ENCODE data around the gene CDH7. TPM values are rescaled to one million over a fixed set of nuclear protein-coding genes. Genes with fewer than 3 reads are reported as not detected.

Gene CDH7
- total RNA-seq, 1 experiment from 2014 or later, result not detected

GRCh38 chr18:65876310-65876709 lies 125.5 kb downstream of the CDH7 start:
- no peak for DNase-seq (ENCODE audit: low spot score)
- in situ Hi-C loops (cut with HindIII; ENCODE audit: low sequenced_read_pairs), result no loop called here

GRCh38 chr18:65897292-65897691 lies 146.5 kb downstream of the CDH7 start:
- in situ Hi-C loops (cut with HindIII; ENCODE audit: low sequenced_read_pairs), result no loop called here
- no peak for DNase-seq (ENCODE audit: low spot score)

- DNase-seq (ENCODE audit: low spot score), result no peak
- in situ Hi-C loops (cut with HindIII; ENCODE audit: low sequenced_read_pairs), result no loop called here
These were observed 150.7 kb downstream of the CDH7 start for GRCh38 chr18:65901522-65901921.

- in situ Hi-C loops (cut with HindIII; ENCODE audit: low sequenced_read_pairs), result no loop called here
- no peak for DNase-seq (ENCODE audit: low spot score)
These were observed 155.8 kb downstream of the CDH7 start for GRCh38 chr18:65906621-65907034.

GRCh38 chr18:65907281-65907680 lies 156.5 kb downstream of the CDH7 start:
- in situ Hi-C loops (cut with HindIII; ENCODE audit: low sequenced_read_pairs), result no loop called here
- DNase-seq (ENCODE audit: low spot score), result no peak

- in situ Hi-C loops (cut with HindIII; ENCODE audit: low sequenced_read_pairs), result no loop called here
- no peak for DNase-seq (ENCODE audit: low spot score)
These were observed 168.2 kb downstream of the CDH7 start for GRCh38 chr18:65919018-65919417.

- in situ Hi-C loops (cut with HindIII; ENCODE audit: low sequenced_read_pairs), result no loop called here
- no peak for DNase-seq (ENCODE audit: low spot score)
These were observed 168.9 kb downstream of the CDH7 start for GRCh38 chr18:65919663-65920062.

GRCh38 chr18:65922103-65922502 lies 171.3 kb downstream of the CDH7 start:
- in situ Hi-C loops (cut with HindIII; ENCODE audit: low sequenced_read_pairs), result no loop called here
- no peak for DNase-seq (ENCODE audit: low spot score)

- no peak for DNase-seq (ENCODE audit: low spot score)
- in situ Hi-C loops (cut with HindIII; ENCODE audit: low sequenced_read_pairs), result no loop called here
These were observed 174.1 kb downstream of the CDH7 start for GRCh38 chr18:65924904-65925303.

GRCh38 chr18:65934874-65935273 lies 184.1 kb downstream of the CDH7 start:
- no peak for DNase-seq (ENCODE audit: low spot score)
- in situ Hi-C loops (cut with HindIII; ENCODE audit: low sequenced_read_pairs), result no loop called here

- DNase-seq (ENCODE audit: low spot score), result no peak
- in situ Hi-C loops (cut with HindIII; ENCODE audit: low sequenced_read_pairs), result no loop called here
These were observed 185.9 kb downstream of the CDH7 start for GRCh38 chr18:65936678-65937077.

GRCh38 chr18:65937180-65937579 lies 186.4 kb downstream of the CDH7 start:
- DNase-seq (ENCODE audit: low spot score), result no peak
- in situ Hi-C loops (cut with HindIII; ENCODE audit: low sequenced_read_pairs), result no loop called here

GRCh38 chr18:65938592-65939372 lies 188.0 kb downstream of the CDH7 start:
- in situ Hi-C loops (cut with HindIII; ENCODE audit: low sequenced_read_pairs), result no loop called here
- no peak for DNase-seq (ENCODE audit: low spot score)
